Muscle layer of duodenum (tissue), 2 donors: ENCODE results near the gene PRR33.

ENCODE experiments used
- H3K27ac ChIP-seq: one replicate; pipeline ENCODE4 v1.7.0; 2013; ENCODE audit warnings: mild to moderate bottlenecking, low read length
- H3K27me3 ChIP-seq: one replicate; pipeline ENCODE4 v1.7.0; 2013; ENCODE audit warnings: low read depth, mild to moderate bottlenecking, control low read depth, low read length
- H3K36me3 ChIP-seq, 2 donors: one replicate each; pipeline ENCODE4 v1.7.0; 2013; ENCODE audit warnings: low read length in 2 of 2, control low read depth in 1 of 2, mild to moderate bottlenecking in 1 of 2; ENCODE audit not compliant: insufficient read depth in 2 of 2, control insufficient read depth in 1 of 2
- H3K4me1 ChIP-seq, 2 donors: one replicate each; pipeline ENCODE4 v1.7.0; 2013; ENCODE audit warnings: low read length in 2 of 2, mild to moderate bottlenecking in 2 of 2, control low read depth in 1 of 2, moderate library complexity in 1 of 2; ENCODE audit not compliant: insufficient read depth in 2 of 2, control insufficient read depth in 1 of 2
- H3K4me3 ChIP-seq, 2 donors: one replicate each; pipeline ENCODE4 v1.7.0; 2013; ENCODE audit warnings: low read length in 2 of 2, low read depth in 1 of 2, mild to moderate bottlenecking in 1 of 2
- H3K9me3 ChIP-seq, 2 donors: one replicate each; pipeline ENCODE4 v1.7.0; 2013; ENCODE audit warnings: low read length in 2 of 2, control low read depth in 1 of 2, mild to moderate bottlenecking in 1 of 2; ENCODE audit not compliant: control insufficient read depth in 1 of 2
- donor health status: healthy.

Gene PRR33

GRCh38 chr11:1845095-1845429 lies 46.6 kb downstream of the PRR33 start:
- Histone ChIP-seq H3K36me3 (no peaks in the 10 kb centered on the region), H3K4me1 (peaks cover 4% of the 10 kb centered on the region in 2 donors), H3K9me3 (no peaks in the 10 kb centered on the region), H3K27ac (no peak overlapping the region), H3K27me3 (peaks cover 5% of the 10 kb centered on the region), H3K4me3 (no peak overlapping the region)

- Histone ChIP-seq H3K27ac (no peak overlapping the region), H3K27me3 (peaks cover 5% of the 10 kb centered on the region), H3K4me1 (peaks cover 4% of the 10 kb centered on the region in 2 donors), H3K4me3 (no peak overlapping the region), H3K36me3 (no peaks in the 10 kb centered on the region), H3K9me3 (no peaks in the 10 kb centered on the region)
These were observed 47.2 kb downstream of the PRR33 start for GRCh38 chr11:1844221-1845094.

- Histone ChIP-seq H3K4me1 (peaks cover 4% of the 10 kb centered on the region in 2 donors), H3K36me3 (no peaks in the 10 kb centered on the region), H3K4me3 (no peak overlapping the region), H3K9me3 (no peaks in the 10 kb centered on the region), H3K27ac (no peak overlapping the region), H3K27me3 (peaks cover 5% of the 10 kb centered on the region)
These were observed 47.9 kb downstream of the PRR33 start for GRCh38 chr11:1843796-1844195.

GRCh38 chr11:1843098-1843473 lies 48.6 kb downstream of the PRR33 start:
- Histone ChIP-seq H3K27me3 (peaks cover 5% of the 10 kb centered on the region), H3K27ac (no peak overlapping the region), H3K9me3 (no peaks in the 10 kb centered on the region), H3K4me1 (peaks cover 4% of the 10 kb centered on the region in 2 donors), H3K4me3 (no peak overlapping the region), H3K36me3 (no peaks in the 10 kb centered on the region)

- Histone ChIP-seq H3K27me3 (peaks cover 5% of the 10 kb centered on the region), H3K27ac (no peak overlapping the region), H3K36me3 (no peaks in the 10 kb centered on the region), H3K4me1 (peaks cover 4 to 11% of the 10 kb centered on the region in 2 donors), H3K4me3 (no peak overlapping the region), H3K9me3 (no peaks in the 10 kb centered on the region)
These were observed 49.3 kb downstream of the PRR33 start for GRCh38 chr11:1842149-1843097.

DNA sequence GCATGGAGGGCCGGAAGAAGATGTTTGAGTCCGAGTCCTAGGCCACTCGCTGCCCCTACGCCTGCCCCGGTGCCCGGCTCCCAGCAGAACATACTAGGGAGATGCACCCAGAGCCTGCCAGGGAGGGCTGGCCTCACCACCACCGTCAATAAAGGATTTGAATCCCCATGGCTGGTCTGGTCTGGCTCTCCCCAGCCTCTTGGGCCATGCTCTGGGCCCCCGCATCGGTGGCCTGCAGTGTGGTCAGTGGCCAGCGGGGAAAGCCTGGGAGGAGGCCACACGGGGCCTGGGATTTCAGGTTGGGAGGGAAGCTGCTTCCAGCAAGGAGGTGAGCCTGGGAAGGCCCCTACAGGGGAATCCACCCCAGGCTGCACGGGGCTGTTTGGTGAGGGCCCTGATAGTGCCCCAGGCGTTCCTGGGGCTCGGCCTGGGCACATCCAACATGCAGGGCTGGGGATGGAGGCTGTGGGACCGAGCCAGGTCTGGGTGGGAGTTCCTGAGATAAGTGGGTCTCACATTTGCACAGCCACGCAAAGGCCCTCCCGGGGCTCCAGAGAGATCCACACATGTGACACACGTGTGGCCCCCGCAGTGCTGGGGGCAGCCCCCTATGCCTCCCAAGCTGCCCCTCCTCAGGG lies 50.1 kb downstream of the PRR33 start:
- Histone ChIP-seq H3K27ac (no peak overlapping the region), H3K27me3 (peaks cover 5% of the 10 kb centered on the region), H3K4me1 (peaks cover 4 to 12% of the 10 kb centered on the region in 2 donors)

GRCh38 chr11:1840780-1841480 lies 50.8 kb downstream of the PRR33 start:
- H3K4me3 ChIP-seq, result no peak overlapping the region
- no peaks in the 10 kb centered on the region for H3K9me3 ChIP-seq
- H3K27ac ChIP-seq, result no peak overlapping the region
- H3K27me3 ChIP-seq, result peaks cover 5% of the 10 kb centered on the region
- H3K4me1 ChIP-seq, result peaks cover 4 to 12% of the 10 kb centered on the region in 2 donors
- no peaks in the 10 kb centered on the region for H3K36me3 ChIP-seq

More for the DNA sequence above, 50.1 kb downstream of the PRR33 start:
- no peak overlapping the region for H3K4me3 ChIP-seq
- no peaks in the 10 kb centered on the region for H3K9me3 ChIP-seq
- H3K36me3 ChIP-seq, result no peaks in the 10 kb centered on the region

GRCh38 chr11:1839924-1840779 lies 51.5 kb downstream of the PRR33 start:
- H3K4me1 ChIP-seq, result peaks cover 2 to 12% of the 10 kb centered on the region in 2 donors
- H3K4me3 ChIP-seq, result no peak overlapping the region

DNA sequence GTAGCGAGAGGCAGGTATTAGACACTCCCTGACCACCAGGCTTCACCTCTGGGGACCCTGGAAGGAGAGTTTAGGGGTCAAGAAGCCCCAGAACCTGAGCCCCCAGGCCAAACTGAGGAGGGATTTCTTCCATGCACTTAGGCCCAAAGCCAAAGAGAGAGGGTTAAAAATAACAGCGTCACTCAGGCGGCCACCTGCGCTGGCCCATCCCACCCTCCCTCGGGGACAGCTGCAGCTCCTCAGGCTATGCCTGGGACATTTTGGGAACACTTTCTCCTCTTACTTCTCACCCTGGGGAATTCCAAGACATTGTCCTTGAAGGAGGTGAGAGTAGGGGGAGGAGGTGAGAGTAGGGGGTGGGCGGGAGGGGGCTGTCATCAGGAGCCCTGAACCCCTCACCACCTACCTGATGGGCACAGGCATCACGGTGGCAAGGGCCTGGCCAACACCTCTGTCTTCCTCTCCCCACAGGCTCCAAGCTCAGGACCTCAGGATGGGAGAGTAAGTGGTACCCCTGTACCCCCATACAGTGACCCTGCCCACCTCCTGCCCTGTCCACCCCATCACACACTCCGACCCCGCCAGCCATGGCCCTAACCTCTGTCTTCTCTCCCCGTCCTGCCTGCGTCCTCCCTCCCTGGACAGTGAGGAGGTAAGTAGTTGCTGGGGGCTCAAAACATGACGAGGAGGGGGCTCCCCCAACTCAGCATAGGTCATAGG lies 52.3 kb downstream of the PRR33 start:
- no peak overlapping the region for H3K4me3 ChIP-seq
- no peaks in the 10 kb centered on the region for H3K9me3 ChIP-seq
- no peaks in the 10 kb centered on the region for H3K27me3 ChIP-seq
- H3K4me1 ChIP-seq, result peaks cover 0 to 12% of the 10 kb centered on the region in 2 donors
- H3K27ac ChIP-seq, result no peak overlapping the region
- no peaks in the 10 kb centered on the region for H3K36me3 ChIP-seq

More at GRCh38 chr11:1839924-1840779, 51.5 kb downstream of the PRR33 start:
- Histone ChIP-seq H3K27me3 (peaks cover 5% of the 10 kb centered on the region), H3K9me3 (no peaks in the 10 kb centered on the region), H3K36me3 (no peaks in the 10 kb centered on the region), H3K27ac (no peak overlapping the region)
